GM21825 (cell line): ENCODE results near the gene TPM4.
"Not testable (repeated sequence)": the region's sequence is repeated elsewhere in the genome, so short reads cannot be mapped to it uniquely, and the experiment has no call there.

Source experiments
- ATAC-seq: cut with Tn5 transposase; IDR thresholded peaks from one replicate; pipeline ENCODE4 v1.9.1; 2021; ENCODE audit warnings: mild to moderate bottlenecking, moderate library complexity; ENCODE audit not compliant: unreplicated experiment

The TPM4 gene

DNA sequence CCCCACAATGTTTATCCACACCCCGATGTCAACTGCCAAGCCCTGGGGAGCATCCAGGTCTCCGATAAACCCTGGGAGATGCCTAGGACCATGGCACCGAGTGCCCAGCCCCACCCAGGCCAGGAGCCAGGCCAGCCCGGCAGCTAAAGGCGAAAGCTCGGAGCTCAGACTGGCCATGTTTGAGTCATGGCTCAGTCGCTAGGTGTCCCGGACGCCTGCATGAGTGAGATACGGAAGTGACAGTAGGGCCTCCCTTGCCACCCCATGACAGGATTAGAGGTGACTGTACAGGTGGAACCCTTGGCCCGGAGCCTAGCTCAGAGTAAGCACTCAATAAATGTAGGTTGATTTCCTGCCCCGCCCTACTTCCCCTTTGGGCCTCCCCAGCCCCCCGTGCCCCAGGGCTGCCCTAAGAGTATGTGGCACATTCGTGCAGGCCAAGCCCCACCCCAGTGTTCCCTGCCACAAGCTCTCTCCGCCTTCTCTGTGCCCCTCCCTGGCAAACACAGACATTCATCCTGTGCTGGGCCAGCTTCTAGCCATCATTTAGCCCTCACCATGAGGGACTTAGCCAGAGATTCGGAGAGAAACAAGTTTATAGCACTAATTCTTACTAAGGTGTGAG is 5.8 kb upstream of the TPM4 start:
- ATAC-seq = no peak

DNA sequence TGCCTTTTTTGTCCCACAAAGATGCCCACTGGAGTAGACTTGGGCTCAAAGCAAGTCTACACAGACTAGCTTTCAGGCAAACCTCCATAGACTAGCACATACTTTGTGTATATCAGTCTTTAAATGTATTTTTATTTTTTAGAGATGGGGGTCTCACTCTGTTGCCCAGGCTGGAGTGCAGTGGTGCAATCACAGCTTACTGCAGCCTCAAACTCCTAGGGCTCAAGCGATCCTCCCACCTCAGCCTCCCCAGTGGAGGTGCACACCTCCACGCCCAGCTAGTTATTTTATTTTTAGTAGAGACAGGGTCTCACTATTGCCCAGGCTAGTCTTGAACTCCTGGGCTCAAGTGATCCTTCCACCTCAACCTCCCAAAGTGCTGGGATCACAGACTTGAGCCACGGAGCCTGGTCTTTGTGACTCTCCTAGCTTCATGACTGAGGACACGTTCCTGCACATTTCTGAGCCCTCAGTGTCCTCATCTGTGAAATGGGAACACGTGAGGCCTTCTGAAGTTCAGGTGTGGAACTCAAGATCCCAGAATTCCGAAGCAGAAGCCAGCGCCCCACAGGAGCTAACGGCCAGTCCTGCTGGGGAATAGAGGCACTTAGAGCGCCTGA is 5.1 kb upstream of the TPM4 start:
- ATAC-seq = no peak

- no peak for ATAC-seq
These were observed 2.8 kb upstream of the TPM4 start for GRCh38 chr19:16073481-16073880.

- ATAC-seq = no peak
These were observed 2.3 kb upstream of the TPM4 start for GRCh38 chr19:16073988-16074387.

DNA sequence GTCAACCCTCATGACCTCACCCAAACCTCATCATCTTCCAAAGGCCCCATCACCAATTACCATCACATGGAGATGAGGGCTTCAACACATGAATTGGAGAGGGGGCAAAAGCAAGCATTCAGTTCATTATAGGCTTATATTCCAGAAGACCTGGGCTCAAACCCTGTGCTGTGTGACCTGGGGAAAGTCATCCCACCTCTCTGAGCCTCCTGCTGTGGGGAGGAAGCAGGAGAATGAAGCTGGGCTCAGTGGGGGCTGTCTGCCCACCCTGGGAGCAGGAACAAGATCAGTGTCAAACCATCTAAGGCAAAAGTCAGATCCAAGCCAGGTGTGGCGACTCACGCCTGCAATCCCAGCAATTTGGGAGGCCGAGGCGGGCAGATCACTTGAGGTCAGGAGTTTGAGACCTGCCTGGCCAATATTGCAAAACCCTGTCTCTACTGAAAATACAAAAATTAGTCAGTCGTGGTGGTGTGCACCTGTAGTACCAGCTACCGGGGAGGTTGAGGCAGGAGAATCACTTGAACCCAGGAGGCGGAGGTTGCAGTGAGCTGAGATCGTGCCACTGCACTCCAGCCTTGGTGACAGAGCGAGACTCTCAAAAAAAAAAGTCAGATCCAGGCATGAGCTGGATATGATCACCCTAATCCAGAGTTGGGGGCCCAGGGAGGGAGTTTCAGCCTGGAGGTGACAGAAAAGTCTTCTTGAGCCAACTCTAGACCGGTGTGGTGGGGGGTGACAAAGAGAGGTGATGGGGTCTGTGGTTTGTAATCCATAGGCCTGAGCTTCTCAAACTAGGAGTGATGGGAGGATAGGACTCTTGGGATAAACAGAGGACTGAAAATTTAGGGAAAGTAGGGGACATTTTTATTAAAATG is 1.6 kb upstream of the TPM4 start:
- ATAC-seq = no peak

DNA sequence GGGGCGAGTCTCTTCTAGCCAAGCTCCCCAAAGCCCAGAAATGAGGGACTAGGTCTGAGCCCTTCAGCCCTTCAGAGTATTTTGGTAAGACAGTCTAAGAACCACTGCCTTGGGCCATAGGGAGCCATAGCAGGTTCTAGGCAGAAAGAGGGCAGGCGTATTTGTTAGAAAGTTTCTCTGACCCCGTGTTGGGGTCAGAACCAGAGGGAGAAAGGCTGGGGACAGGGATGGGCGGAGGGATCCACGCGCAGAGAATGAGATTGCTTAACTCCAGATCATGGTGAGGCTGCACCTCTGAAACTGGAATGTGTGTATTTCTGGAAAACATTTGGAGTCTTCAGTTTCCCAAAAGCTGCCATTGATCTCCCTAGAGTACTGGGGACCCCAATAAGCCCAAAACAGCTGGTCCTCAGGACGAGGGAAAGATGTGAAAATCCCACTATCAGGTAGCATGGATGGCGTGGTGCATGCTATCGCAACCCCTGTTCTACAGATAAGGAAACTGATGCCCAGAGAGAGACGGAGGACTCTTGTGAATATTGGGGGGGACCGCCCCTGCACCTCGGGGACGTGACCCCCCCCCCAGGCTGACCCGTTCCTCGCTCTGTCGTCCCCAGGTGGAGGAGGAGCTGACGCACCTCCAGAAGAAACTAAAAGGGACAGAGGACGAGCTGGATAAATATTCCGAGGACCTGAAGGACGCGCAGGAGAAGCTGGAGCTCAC is 703 bp upstream of the TPM4 start:
- no peak for ATAC-seq

- no peak for ATAC-seq
These were observed 790 bp downstream of the TPM4 start for GRCh38 chr19:16076958-16077611.

- no peak for ATAC-seq
These were observed 1.9 kb downstream of the TPM4 start for GRCh38 chr19:16077984-16078758.

GRCh38 chr19:16078759-16079707 is 2.7 kb downstream of the TPM4 start:
- no peak for ATAC-seq

DNA sequence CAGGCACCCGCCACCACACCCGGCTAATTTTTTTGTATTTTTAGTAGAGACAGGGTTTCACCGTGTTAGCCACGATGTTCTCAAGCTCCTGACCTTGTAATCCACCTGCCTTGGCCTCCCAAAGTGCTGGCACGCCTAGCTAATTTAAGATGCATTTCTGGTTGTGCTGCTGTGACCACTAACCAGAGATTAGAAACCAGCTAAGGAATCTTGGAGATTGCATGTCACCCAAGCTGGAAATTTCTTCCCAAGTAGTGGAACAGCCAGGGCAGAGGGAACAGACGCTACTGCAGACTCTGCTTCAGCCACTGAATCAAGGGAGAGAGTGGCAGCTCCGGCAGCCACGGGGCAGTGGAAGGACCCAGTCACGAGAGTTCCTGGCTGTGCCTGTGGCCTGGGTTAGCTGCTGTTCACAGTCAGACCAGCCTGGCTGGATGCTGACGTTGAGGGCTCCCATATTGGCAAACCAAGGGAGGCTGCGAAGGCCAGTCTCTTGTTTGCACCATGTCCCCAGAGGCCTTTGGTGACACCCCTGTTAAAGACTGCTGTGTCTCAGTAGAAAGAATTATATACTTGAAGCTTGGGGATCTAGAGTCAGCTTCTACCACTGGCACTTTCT is 7.9 kb downstream of the TPM4 start:
- no peak for ATAC-seq

DNA sequence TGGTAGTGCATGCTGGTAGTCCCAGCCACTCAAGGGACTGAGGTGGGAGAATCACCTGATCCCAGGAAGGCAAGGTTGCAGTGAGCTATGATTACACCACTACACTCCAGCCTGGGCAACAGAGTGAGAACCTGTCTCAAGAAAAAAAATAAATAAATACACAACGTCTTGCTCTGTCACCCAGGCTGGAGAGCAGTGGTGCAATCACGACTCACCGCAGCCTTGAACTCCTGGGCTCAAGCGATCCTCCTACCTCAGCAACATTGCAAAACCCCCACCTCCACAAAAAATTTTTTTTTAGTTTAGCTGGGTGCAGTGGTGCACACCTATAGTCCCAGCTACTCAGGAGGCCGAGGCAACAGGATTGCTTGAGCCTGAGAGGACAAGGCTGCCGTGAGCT is 8.8 kb downstream of the TPM4 start:
- no peak for ATAC-seq

GRCh38 chr19:16087404-16087803 is 11.1 kb downstream of the TPM4 start:
- ATAC-seq = not testable (repeated sequence)

DNA sequence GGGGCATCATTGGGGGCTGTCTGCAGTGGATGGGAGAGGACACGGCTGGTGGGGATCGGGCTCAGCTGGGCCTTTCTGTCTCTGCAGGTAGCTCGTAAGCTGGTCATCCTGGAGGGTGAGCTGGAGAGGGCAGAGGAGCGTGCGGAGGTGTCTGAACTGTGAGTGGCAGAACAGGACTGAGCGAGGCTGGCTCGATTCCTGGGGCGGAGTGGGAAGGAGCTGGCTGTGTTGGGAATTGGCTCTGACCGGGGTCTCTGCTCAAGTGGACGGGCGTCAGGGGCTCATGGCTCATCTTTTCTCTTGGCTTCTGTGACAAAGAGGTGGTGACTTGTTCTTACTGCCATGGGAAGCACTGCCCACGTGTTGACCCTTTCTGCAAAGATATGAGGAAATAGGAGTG is 11.6 kb downstream of the TPM4 start:
- ATAC-seq = no peak

- ATAC-seq = no peak
These were observed 12.2 kb downstream of the TPM4 start for GRCh38 chr19:16088351-16089009.

DNA sequence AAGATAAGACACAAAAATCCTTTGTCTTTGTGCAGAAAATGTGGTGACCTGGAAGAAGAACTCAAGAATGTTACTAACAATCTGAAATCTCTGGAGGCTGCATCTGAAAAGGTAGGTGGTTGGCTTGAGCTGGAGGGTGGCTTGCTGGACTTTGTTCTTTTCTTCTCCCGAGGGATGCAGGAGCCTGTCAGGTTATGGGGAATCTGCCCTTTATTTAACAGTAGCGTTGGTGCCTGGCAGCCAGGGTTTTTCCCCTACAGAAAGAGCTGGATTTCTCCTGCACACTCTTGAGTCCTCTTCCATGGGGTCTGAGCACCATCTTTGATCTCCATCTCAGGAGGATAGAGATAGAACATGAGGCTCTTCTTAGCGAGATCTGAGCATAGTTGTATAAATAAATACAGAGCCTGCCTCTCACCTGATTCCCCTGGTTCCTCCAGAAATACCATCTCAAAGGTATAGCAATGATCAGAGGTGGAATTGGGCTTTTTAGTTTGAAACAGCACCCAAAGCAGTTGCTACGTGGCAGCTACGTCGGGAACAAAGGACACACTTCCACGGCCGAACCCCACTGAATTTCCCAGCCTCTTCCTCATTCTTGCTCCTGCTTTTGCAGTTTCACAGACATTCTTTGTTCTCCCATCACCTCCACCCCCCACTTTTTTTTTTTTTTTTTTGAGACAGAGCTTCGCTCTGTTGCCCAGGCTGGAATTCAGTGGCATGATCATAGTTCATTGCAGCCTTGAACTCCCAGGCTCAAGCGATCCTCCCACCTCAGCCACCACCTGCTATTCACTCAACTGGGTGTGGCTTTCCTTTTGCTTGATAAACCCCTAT is 12.9 kb downstream of the TPM4 start:
- no peak for ATAC-seq

GRCh38 chr19:16091546-16092475 is 15.5 kb downstream of the TPM4 start:
- no peak for ATAC-seq
